ENCODE data around the gene TEX11.
"Not testable (repeated sequence)": the region's sequence is repeated elsewhere in the genome, so short reads cannot be mapped to it uniquely, and the experiment has no call there.

The TEX11 gene
- total RNA-seq: 0 to 0.07 (median 0) reads per million in 18 experiments

GRCh38 chrX:70908541-70908940 lies at the start of gene TEX11:
TSS of gene TEX11 (minus strand) at chrX:70908711. CDS start at chrX:70907789, 922 bp downstream.
- no peak for DNase-seq

DNA sequence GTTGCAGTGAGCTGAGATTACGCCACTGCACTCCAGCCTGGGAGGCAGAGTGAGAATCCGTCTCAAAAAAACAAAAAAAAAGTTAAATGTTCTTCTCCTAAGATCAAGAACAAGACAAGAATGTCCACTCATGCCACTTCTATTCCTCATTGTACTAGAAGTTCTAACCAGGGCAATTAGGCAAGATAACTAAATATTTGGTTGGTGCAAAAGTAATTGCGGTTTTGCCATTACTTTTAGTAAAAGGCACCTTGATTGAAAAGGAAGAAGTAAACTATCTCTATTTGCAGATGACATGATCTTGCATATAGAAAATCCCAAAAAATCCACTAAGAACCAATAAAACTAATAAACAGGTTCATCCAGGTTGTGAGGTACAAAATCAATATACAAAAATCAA lies 46.4 kb upstream of the TEX11 start:
- no peak for DNase-seq

GRCh38 chrX:70924294-70924911 lies 15.9 kb upstream of the TEX11 start:
- DNase-seq: no peak

GRCh38 chrX:70922774-70923473 lies 14.4 kb upstream of the TEX11 start:
- no peak for DNase-seq

DNA sequence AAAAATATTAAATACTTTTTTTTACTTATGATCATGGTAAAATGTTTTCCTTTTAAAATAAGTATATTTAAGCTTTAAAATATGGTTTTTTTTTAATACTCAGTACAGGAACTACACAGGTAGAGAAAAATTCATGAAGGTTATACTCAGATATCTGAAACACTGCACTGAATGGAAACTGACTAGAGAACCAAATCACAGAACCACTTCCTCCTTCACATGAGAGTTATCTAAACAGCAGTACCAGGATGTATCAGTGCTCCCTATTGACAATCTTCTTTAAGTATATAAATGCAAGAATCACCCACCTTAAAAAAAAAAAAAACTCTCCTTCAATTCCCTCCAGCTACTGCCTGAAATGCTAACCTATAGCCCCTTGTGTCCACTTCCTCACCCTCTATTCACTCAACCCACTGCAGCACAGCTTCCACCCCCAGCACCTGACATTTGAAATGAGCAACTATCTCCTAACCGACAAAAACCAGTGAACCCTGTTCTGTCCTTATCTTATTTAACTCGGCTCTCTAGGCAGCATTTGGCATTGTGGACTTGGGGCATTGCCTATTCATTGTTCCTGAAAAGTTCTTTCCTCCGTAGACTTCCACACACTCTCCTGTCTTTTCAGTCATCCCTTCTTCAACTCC lies 13.3 kb upstream of the TEX11 start:
- DNase-seq: no peak

GRCh38 chrX:70916754-70917153 lies 8.2 kb upstream of the TEX11 start:
- DNase-seq: no peak

GRCh38 chrX:70907900-70908299 lies 611 bp downstream of the TEX11 start:
- DNase-seq: no peak

- DNase-seq: no peak
Observed at GRCh38 chrX:70901465-70901864, 7.0 kb downstream of the TEX11 start.

DNA sequence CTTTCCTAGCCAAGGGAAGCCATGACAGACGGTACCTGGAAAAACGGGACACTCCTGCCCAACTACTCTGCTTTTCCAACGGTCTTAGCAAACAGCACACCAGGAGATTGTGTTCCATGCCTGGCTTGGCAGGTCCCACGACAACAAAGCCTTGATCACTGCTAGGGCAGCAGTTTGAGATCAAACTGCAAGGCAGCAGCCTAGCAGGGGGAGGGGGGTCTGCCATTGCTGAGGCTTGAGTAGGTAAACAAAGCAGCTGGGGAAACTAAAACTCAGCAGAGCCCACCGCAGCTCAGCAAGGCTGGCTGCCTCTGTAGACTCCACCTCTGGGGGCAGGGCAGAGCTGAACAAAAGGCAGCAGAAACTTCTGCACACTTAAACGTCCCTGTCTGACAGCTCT lies 18.1 kb downstream of the TEX11 start:
- not testable (repeated sequence) for DNase-seq

DNA sequence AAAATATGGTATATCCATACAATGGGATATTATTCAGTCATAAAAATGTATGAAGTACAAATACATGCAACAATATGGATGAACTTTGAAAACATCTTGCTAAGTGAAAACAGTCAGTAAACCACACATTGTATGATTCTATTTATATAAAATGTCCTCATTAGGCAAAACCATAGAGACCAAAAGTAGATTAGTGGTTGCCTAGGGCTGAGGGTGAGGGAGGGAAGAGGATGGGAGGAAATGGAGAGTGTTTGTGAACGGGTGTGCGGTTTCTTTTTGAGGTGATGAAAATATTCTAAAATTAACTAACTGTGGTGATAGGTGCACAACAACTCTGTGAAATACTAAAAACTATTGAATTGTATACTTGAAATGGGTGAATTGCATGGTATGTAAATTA lies 29.6 kb downstream of the TEX11 start:
- DNase-seq: no peak

DNA sequence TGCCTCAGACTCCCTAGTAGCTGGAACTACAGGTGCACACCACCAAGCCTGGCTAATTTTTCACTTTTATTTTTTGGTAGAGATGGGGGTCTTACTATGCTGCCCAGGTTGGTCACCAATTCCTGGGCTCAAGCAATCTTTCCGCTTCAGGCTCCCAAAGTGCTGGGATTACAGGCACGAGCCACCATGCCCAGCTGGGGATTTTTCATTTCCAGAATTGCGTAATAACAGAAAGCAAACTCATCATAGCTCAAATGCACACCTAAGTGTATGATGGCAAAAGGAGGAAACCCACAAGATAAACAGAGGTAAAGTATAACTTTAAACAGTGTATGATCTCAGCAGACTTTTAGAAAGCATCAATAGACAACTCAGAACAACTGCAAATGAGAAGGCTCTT lies 56.2 kb downstream of the TEX11 start:
- no peak for DNase-seq

GRCh38 chrX:70844081-70844480 lies 64.4 kb downstream of the TEX11 start:
- DNase-seq: not testable (repeated sequence)

- DNase-seq: not testable (repeated sequence)
Observed at GRCh38 chrX:70843620-70844019, 64.9 kb downstream of the TEX11 start.

DNA sequence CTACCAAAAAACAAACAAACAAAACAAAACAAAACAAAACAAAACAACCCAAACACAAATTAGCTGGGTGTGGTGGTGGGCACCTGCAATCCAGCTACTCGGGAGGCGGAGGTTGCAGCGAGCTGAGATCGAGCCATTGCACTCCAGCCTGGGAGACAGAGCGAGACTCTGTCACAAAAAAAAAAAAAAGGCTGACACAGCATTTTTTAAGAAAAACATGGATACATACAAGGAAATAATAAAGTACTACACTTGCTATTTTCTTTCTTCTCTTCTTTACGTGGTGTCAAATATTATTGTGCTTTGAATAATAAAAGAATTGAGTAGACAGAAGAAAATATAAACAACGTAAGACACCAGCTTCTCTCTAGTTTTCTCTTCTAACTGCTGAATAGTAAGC lies 73.9 kb downstream of the TEX11 start:
- no peak for DNase-seq

- DNase-seq: no peak
Observed at GRCh38 chrX:70826715-70827114, 81.8 kb downstream of the TEX11 start.

DNA sequence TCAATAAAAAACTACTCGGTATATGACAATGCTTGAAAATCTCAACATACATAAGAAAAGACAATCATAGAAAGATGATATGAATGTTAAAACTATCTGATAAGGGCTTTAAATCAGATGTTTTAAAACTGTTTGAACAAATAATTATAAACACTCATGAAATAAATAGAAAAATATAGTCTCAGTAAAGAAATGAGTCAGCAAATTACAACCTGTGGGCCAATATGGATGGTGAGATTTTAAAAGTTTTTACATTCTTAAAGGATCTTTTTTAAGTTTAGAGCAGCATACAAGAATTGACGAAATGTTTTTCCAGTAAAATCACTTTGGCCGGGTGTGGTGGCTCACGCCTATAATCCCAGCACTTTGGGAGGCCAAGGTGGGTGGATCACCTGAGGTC lies 83.1 kb downstream of the TEX11 start:
- DNase-seq: no peak

- no peak for DNase-seq
Observed at GRCh38 chrX:70808942-70809940, 99.3 kb downstream of the TEX11 start.

DNA sequence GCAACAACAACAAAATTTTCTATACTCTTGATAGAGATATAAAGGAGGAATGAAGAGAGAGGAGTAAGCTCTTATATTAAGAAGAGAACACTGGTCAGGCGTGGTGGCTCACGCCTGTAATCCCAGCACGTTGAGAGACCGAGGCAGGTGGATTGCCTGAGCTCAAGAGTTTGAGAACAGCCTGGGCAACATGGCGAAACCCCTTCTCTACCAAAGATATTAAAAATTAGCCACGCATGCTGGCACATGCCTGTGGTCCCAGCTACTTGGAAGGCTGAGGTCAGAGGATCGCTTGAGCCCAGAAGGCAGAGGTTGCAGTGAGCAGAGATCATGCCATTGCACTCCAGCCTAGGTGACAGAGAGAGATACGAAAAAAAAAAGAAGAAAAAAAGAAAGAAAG lies 102.4 kb downstream of the TEX11 start:
- no peak for DNase-seq

- not testable (repeated sequence) for DNase-seq
Observed at GRCh38 chrX:70796742-70797141, 111.8 kb downstream of the TEX11 start.

DNA sequence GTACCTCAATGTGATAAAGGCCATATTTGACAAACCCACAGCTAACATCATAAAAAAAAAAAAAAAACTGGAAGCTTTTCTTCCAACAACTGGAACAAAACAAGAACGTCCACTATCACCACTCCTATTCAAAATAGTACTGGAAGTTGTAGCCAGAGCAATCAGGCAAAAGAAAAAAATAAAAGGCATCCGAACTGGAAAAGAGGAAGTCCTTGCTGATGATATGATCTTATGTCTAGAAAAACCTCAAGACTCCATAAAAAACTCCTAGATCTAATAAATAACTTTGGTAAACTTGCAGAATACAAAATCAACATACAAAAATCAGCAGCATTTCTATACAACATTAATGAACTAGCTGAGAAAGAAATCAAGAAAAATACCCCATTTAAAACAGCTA lies 134.3 kb downstream of the TEX11 start:
- DNase-seq: peak in 1 of 2 donors; percentile 3

DNA sequence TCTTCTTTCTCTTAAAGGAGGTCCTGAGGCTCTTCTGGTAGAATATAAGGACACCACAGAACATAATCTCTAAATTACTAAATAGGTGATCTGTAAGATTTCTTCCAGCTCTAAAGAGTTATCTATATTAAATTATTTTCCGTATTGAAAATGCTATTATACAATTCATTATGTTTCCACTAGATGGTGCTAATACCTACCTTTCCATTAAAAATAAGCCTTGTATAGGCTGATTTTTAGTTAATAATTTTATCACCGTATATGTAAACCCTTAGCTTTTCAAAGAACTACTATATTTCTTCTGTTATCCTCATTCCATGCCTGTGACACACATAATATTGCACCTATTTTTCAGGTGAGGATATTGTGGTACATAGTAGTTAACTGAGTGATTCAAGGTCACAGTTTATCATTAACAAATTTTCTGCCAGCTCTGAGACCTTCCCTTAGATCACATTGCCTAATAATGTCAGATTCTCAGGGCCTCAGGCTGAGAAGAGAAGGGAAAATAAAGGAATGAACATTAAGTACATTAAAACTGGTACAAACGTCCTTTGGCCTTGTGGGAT lies 138.8 kb downstream of the TEX11 start:
- DNase-seq: peak in 1 of 2 donors; percentile 7

GRCh38 chrX:70762285-70762684 lies 146.2 kb downstream of the TEX11 start:
- DNase-seq: no peak
